ENCODE results near the gene ATL2. TPM values are rescaled to one million over a fixed set of nuclear protein-coding genes. Genes with fewer than 3 reads are reported as not detected.
"Not testable (repeated sequence)": the region's sequence is repeated elsewhere in the genome, so short reads cannot be mapped to it uniquely, and the experiment has no call there.

The ATL2 gene
- total RNA-seq, 1 experiment from 2014 or later, result 62.7 TPM

DNA sequence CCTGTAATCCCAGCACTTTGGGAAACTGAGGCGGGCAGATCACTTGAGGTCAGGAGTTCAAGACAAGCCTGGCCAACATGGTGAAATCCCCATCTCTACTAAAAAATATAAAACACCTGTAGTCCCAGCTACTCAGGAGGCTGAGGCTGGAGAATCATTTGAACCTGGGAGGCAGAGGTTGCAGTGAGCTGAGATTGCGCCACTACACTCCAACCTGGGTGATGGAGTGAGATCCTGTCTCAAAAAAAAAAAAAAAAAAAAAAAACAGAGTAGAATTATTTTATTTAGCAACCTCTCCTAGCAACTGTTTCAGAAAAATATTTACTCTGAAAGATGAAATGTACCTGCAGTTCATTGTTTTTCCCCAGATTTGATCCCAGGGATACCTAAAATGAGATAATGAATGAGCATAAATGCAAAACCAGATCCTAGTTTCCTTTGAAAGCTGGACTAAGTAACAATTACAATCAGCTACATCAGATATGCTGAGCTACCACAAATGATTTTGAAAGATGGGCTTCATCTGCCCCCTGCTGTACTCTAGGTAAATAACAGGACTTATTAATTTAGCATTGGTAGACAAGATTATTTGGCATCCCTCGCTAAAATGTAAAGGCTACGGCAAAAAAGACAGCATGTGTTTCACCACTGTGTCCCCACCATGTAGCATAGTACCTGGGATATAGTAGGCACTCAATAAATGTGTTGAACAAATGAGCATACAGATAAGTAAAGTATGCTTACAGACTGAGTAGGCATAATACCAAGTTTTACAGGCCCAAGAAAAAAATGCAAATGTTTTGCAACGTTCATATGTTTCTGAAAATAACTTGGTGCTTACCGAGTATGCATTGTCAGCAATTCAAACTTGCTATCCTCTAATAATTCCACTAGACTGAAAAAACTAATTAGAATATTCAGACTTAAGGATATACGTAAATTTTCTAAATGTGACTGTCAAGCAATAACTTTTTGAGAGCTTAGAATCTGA lies 102.5 kb downstream of the ATL2 start:
- peak; percentile 78 for DNase-seq (ENCODE audit: low read depth)

GRCh38 chr2:38271697-38272096 lies 105.4 kb downstream of the ATL2 start:
- DNase-seq (ENCODE audit: low read depth), result no peak

- peak; percentile 28 for DNase-seq (ENCODE audit: low read depth)
Measured at GRCh38 chr2:38269421-38269820, 107.7 kb downstream of the ATL2 start.

DNA sequence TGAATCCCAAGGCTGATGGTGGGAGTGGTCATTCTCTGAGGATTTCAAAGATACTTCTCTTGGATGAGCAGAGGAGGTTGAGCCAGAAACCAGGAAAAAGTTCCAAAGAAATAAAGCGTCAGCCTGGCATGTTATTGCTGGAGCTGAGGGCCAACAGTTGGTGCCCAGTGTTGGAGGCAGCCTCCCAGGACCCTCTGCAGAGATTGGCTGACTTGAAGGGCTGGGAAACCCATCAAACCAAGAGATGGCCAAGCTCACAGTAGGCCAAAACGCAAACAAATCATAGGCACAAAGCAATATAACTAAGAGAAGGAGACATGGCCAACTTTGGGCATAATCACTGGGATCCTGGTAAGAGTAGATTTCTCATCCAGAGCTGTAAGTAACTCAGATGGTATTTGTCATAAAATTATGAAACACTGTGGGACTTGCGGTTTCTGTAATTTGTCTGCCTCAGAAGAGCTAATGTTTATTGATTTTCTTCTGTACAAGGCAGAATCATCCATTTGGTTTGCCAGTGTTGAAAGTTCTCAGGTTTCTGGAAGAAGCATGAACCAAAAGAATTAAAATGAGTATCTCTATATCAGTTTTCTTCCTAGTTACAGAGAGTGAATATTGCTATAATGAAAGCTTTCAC lies 108.3 kb downstream of the ATL2 start:
- peak; percentile 81 for DNase-seq (ENCODE audit: low read depth)

GRCh38 chr2:38268001-38268400 lies 109.1 kb downstream of the ATL2 start:
- no peak for DNase-seq (ENCODE audit: low read depth)

GRCh38 chr2:38267270-38267925 lies 109.7 kb downstream of the ATL2 start:
- DNase-seq (ENCODE audit: low read depth), result peak; percentile 20

- DNase-seq (ENCODE audit: low read depth), result peak; percentile 12
Measured at GRCh38 chr2:38266382-38267061, 110.6 kb downstream of the ATL2 start.

DNA sequence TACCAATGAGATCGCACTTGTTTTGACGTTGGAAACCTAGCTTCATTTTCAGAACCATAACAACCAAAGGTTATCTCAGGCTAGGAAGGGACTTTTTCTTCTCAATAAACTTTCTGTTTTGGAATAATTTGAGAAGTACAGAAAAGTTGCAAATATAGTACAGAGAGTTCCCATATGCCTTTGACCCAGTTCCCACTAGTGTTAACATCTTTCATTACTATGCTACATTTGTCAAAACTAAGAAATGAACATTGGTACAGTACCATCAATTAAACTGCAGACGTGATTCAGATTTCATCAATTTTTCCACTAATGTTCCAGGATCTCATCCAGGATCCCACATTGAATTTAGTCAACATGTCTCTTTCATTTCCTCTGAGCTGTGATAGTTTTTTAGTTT lies 111.6 kb downstream of the ATL2 start:
- DNase-seq (ENCODE audit: low read depth), result no peak

GRCh38 chr2:38264396-38265221 lies 112.5 kb downstream of the ATL2 start:
- peak; percentile 49 for DNase-seq (ENCODE audit: low read depth)

DNA sequence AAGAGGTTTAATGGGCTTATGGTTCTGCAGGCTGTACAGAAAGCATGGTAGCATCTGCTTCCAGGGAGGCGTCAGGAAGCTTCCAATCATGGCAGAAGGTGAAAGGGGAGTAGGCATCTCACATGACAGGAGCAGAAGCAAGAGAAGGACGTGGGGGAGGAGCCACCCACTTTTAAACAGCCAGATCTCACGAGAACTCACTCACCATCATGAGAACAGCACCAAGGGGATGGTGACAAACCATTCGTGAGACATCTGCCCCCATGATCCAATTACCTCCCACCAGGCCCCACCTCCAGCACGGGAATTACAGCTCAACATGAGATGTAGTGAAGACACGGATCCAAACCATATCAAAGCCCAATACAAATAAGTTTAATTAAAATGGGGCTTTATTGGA lies 113.8 kb downstream of the ATL2 start:
- no peak for DNase-seq (ENCODE audit: low read depth)

DNA sequence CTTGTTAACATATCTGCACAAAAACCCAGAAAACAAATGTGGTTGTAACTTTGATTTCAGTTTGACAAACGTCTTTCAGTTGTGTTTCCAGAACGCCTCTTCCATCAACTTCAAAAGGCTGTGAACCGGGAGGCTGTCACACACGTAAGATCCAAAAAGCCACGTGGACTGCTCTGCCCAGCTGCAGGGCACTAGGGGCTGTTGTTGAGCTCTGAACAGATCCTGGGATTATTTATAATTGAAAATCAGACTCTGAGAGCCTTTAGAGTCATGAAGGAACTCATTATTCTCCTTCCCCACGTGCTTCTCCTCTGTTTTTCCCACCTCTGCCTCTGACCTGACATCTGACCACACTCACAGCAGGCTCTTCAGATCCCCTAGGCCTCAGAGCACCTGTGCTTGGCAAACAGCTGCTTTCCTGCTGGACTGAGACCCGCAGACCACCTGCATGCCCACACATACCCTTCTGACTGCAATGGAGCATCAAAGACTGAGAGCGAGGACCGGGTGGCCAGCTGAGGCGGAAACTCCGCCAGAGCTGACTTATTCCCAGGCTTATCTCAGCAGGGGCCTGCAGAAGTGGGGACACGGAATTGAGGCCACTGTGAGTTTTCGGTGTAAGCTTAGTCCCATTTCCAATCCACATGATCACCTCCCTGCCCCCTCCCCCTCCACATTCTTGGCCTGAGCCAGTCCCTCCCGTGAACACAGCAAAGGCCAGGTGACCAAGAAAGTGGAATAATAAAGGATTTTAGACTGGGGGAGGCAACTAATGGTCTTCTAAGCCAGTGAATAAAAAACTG lies 114.8 kb downstream of the ATL2 start:
- no peak for DNase-seq (ENCODE audit: low read depth)

GRCh38 chr2:38261569-38262068 lies 115.5 kb downstream of the ATL2 start:
- no peak for DNase-seq (ENCODE audit: low read depth)

GRCh38 chr2:38260972-38261371 lies 116.1 kb downstream of the ATL2 start:
- DNase-seq (ENCODE audit: low read depth), result no peak

DNA sequence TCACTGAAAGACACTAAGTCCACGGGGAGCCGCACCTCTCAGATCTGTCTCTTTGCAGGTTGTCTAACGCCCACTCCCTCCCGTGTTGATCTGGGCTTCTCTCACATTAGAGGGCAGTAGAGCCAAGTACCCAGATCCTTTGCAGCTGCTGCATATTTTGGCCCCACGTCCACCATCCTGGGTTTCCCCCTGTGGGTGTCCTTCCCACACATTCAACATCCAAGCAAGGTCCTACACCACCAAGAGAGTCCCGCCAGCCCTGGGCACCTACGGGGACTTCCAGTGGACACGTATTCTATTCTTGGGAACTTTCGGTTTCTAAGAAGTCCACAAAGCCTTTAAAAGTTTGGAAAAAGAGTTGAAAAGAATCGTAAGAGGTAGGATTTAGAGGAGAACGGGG lies 116.6 kb downstream of the ATL2 start:
- DNase-seq (ENCODE audit: low read depth), result peak; percentile 44

DNA sequence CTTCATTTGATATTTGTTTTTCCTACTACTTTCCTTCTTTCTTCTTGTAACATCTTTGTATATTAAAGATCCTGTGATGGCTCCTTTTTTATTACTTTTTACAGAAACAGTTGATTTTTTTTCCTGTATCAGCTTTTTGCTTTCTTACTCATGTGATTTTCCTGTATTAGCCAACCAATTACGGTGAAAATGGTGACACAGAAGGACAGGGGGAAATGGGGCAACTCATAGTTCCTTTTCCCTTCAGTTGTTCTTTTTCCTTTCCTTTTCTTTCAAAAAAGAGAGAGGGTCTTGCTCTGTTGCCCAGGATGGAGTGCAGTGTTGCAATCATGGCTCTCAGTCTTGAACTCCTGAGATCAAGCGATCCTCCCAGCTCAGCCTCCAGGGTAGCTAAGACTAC lies 117.8 kb downstream of the ATL2 start:
- no peak for DNase-seq (ENCODE audit: low read depth)

- DNase-seq (ENCODE audit: low read depth), result not testable (repeated sequence)
Measured at GRCh38 chr2:38257680-38258079, 119.4 kb downstream of the ATL2 start.

GRCh38 chr2:38256610-38257009 lies 120.5 kb downstream of the ATL2 start:
- no peak for DNase-seq (ENCODE audit: low read depth)

GRCh38 chr2:38255211-38255610 lies 121.9 kb downstream of the ATL2 start:
- DNase-seq (ENCODE audit: low read depth), result no peak

- no peak for DNase-seq (ENCODE audit: low read depth)
Measured at GRCh38 chr2:38254796-38255195, 122.3 kb downstream of the ATL2 start.

DNA sequence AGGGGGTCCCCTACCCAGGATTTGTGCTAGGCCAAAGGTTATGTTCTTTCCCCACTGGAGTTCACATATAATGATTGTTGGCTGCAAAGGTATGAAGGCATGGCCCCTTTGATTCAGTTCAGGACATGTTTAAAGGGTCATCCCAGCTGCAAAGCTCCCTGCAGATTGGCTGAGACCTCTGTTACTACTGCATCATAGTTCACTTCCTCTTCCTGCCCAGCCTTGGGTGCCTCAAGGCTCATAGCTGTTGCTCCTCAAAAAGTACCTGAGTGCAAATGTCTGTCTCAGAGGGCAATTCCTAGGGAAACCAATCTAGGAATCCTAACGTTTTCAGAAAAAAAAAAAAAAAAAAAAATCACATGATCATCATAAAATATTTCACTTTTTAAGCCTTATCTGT lies 125.1 kb downstream of the ATL2 start:
- no peak for DNase-seq (ENCODE audit: low read depth)

All from M059J (cell line).